Measurements from ENCODE around the gene CHST11. TPM values are rescaled to one million over a fixed set of nuclear protein-coding genes. Genes with fewer than 3 reads are reported as not detected.
"Not testable (repeated sequence)": the region's sequence is repeated elsewhere in the genome, so short reads cannot be mapped to it uniquely, and the experiment has no call there.

CHST11 gene
- total RNA-seq, 1 donor from 2014 or later: 11.4 TPM

- H3K9me3 Mint-ChIP-seq (ENCODE audit: low read depth): no peaks in the 10 kb centered on the region
- TF ChIP-seq, protein P1, sequence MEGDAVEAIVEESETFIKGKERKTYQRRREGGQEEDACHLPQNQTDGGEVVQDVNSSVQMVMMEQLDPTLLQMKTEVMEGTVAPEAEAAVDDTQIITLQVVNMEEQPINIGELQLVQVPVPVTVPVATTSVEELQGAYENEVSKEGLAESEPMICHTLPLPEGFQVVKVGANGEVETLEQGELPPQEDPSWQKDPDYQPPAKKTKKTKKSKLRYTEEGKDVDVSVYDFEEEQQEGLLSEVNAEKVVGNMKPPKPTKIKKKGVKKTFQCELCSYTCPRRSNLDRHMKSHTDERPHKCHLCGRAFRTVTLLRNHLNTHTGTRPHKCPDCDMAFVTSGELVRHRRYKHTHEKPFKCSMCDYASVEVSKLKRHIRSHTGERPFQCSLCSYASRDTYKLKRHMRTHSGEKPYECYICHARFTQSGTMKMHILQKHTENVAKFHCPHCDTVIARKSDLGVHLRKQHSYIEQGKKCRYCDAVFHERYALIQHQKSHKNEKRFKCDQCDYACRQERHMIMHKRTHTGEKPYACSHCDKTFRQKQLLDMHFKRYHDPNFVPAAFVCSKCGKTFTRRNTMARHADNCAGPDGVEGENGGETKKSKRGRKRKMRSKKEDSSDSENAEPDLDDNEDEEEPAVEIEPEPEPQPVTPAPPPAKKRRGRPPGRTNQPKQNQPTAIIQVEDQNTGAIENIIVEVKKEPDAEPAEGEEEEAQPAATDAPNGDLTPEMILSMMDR (IDR thresholded peaks at IDR 0.05; ENCODE audit: unreplicated experiment): no peak
- H3K4me3 Mint-ChIP-seq (ENCODE audit: low read depth): no peak overlapping the region
Observed at GRCh38 chr12:104611671-104612070, 154.9 kb downstream of the CHST11 start.

DNA sequence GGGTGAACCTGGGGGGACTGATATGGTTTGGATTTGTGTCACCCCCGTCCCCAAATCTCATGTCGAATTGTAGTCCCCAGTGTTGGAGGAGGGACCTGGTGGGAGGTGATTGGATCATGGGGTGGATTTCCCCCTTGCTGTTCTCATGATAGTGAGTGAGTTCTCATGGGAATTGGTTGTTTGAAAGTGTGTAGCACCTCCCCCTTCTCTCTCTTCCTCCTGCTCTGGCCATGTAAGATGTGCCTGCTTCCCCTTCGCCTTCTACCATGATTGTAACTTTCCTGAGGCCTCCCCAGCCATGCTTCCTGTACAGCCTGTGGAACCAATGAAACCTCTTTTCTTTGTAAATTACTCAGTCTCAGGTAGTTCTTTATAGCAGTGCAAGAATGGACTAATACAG is 156.6 kb downstream of the CHST11 start:
- peaks cover 18% of the 10 kb centered on the region for H3K4me1 Mint-ChIP-seq (ENCODE audit: low read depth)
- H3K27ac Mint-ChIP-seq; H3K27me3 Mint-ChIP-seq; H3K4me3 Mint-ChIP-seq (ENCODE audit: low read depth); DNase-seq (ENCODE audit: low spot score, unreplicated experiment); H3K9me3 Mint-ChIP-seq (ENCODE audit: low read depth); H3K36me3 Mint-ChIP-seq (ENCODE audit: insufficient read depth): not testable (repeated sequence)

More at GRCh38 chr12:104611671-104612070, 154.9 kb downstream of the CHST11 start:
- H3K4me1 Mint-ChIP-seq (ENCODE audit: low read depth): peaks cover 24% of the 10 kb centered on the region
- no peak for DNase-seq (ENCODE audit: low spot score, unreplicated experiment)
- H3K36me3 Mint-ChIP-seq (ENCODE audit: insufficient read depth): no peaks in the 10 kb centered on the region
- H3K27ac Mint-ChIP-seq: no peak overlapping the region
- no peaks in the 10 kb centered on the region for H3K27me3 Mint-ChIP-seq

- Mint-ChIP-seq H3K36me3 (ENCODE audit: insufficient read depth) (no peaks in the 10 kb centered on the region), H3K4me3 (ENCODE audit: low read depth) (no peak overlapping the region), H3K4me1 (ENCODE audit: low read depth) (peaks cover 1% of the 10 kb centered on the region), H3K27me3 (no peaks in the 10 kb centered on the region), H3K27ac (no peak overlapping the region), H3K9me3 (ENCODE audit: low read depth) (no peaks in the 10 kb centered on the region)
- TF ChIP-seq, protein P1 (IDR thresholded peaks at IDR 0.05; ENCODE audit: unreplicated experiment): no peak
- DNase-seq (ENCODE audit: low spot score, unreplicated experiment): no peak
Observed at GRCh38 chr12:104615048-104615561, 158.4 kb downstream of the CHST11 start.

- Mint-ChIP-seq H3K4me1 (ENCODE audit: low read depth) (no peaks in the 10 kb centered on the region), H3K9me3 (ENCODE audit: low read depth) (no peaks in the 10 kb centered on the region), H3K27me3 (no peaks in the 10 kb centered on the region), H3K4me3 (ENCODE audit: low read depth) (no peak overlapping the region), H3K36me3 (ENCODE audit: insufficient read depth) (no peaks in the 10 kb centered on the region), H3K27ac (no peak overlapping the region)
- TF ChIP-seq, protein P1 (IDR thresholded peaks at IDR 0.05; ENCODE audit: unreplicated experiment): no peak
- no peak for DNase-seq (ENCODE audit: low spot score, unreplicated experiment)
Observed at GRCh38 chr12:104618691-104619090, 161.9 kb downstream of the CHST11 start.

- no peaks in the 10 kb centered on the region for H3K4me1 Mint-ChIP-seq (ENCODE audit: low read depth)
- DNase-seq (ENCODE audit: low spot score, unreplicated experiment): no peak
- no peak overlapping the region for H3K4me3 Mint-ChIP-seq (ENCODE audit: low read depth)
- no peak overlapping the region for H3K27ac Mint-ChIP-seq
- no peaks in the 10 kb centered on the region for H3K27me3 Mint-ChIP-seq
- no peaks in the 10 kb centered on the region for H3K9me3 Mint-ChIP-seq (ENCODE audit: low read depth)
- TF ChIP-seq, protein P1 (IDR thresholded peaks at IDR 0.05; ENCODE audit: unreplicated experiment): no peak
- H3K36me3 Mint-ChIP-seq (ENCODE audit: insufficient read depth): no peaks in the 10 kb centered on the region
Observed at GRCh38 chr12:104619305-104619704, 162.6 kb downstream of the CHST11 start.

DNA sequence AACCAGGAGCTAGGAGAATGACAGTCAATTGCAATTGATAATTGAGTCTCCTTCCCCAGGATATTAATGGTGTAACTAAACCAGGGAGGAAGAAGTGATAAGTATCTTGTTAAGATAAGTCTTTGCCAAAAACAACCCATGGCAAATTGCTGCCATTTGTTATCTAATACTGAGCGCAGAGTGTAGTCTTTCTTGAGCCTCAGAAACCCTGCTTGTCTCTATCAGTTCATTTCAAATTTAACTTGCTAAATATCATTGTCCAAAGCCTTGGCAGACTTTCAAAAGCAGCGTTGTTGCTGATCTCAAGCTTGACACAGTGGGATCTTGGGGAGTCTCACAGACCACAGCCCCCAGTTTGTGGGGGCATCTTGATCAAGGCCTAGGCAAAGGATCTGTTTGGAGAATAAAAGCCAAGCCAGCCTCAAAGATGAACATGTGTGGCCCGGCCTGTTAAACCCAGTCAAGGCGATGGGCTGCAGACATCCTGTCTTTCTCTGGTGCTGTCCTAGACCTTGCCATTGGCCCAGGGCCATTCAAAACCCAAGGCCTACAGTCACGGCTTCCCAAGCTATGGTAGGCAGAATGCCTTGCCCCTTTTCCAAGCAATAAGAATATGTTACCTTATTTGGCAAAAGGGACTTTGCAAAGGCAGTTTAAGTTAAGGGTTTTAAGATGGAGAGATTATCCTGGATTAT is 164.2 kb downstream of the CHST11 start:
- Mint-ChIP-seq H3K27me3 (no peaks in the 10 kb centered on the region), H3K36me3 (ENCODE audit: insufficient read depth) (no peaks in the 10 kb centered on the region), H3K4me1 (ENCODE audit: low read depth) (no peaks in the 10 kb centered on the region)

More for the DNA sequence above, 164.2 kb downstream of the CHST11 start:
- Mint-ChIP-seq H3K9me3 (ENCODE audit: low read depth) (no peaks in the 10 kb centered on the region), H3K27ac (no peak overlapping the region), H3K4me3 (ENCODE audit: low read depth) (no peak overlapping the region)
- no peak for DNase-seq (ENCODE audit: low spot score, unreplicated experiment)
- TF ChIP-seq, protein P1 (IDR thresholded peaks at IDR 0.05; ENCODE audit: unreplicated experiment): no peak
